DMS153 (cell line): Measurements from ENCODE around the gene TCP11X2.
A peak's percentile ranks its signal among the peaks of the same experiment; 100 is the strongest.
"Not testable (repeated sequence)": the region's sequence is repeated elsewhere in the genome, so short reads cannot be mapped to it uniquely, and the experiment has no call there.

Source experiments
- DNase-seq: peaks from one replicate; lab custom pipeline; 2025; lab: John Stamatoyannopoulos, UW

The TCP11X2 gene

GRCh38 chrX:102471762-102472220 lies at the start of gene TCP11X2:
TSS of gene TCP11X2 (minus strand) at chrX:102471812.
- not testable (repeated sequence) for DNase-seq

- peak; percentile 3 for DNase-seq
Observed at GRCh38 chrX:102517326-102517725, 45.7 kb upstream of the TCP11X2 start.

DNA sequence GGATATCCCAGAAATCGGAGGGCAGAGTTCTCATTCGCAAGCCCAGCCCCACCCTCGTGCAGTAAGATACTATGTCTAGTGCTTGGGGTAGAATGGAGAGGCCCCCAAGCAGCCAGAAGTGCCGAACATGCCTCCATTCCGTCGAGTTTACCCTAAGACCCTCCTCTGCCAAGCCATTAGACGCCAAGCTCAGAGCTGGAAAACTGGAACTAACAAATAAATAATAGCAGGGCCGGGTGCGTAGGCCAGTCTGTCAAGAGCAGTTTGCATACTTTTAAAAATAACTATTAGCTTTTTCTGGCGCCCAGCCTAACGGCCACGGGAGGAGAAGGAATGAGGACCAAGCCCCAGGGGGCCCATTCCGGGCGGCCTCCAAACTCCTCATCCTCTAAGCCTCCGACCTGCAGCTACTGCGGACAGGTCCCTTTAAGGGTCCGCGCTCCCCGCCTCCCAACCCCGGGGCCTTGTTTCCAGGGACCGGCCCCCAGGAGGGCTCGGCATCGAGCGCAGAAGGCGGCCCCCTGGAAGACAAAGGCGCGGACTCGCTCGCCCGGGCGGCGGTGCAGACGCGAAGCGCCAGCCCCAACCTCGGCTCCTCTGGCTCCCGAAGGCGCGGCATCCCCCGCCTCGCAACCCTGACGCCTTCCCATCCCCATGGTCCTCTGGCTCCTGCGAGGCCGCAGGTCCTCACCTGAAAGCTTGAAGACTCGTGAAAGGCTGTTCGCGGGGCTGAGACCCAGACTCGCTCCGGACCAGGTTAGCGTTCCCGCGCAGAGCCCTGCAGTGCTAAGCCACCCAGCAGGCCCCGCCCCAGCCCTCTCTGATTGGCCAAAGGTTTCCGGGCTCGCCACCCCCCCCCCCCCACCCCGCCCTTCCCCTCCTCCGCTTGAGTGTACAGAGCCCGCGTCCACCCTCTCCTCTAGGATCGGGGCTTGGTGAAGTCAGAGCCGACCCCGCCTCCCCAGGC lies 44.6 kb upstream of the TCP11X2 start, which contains the start of gene TMSB15A:
Gene TMSB15A, minus strand, starts transcription at position 765 of the 967 bp plus-strand sequence.
- peak; percentile 21 for DNase-seq

GRCh38 chrX:102514536-102514935 lies 42.9 kb upstream of the TCP11X2 start:
- DNase-seq: no peak

DNA sequence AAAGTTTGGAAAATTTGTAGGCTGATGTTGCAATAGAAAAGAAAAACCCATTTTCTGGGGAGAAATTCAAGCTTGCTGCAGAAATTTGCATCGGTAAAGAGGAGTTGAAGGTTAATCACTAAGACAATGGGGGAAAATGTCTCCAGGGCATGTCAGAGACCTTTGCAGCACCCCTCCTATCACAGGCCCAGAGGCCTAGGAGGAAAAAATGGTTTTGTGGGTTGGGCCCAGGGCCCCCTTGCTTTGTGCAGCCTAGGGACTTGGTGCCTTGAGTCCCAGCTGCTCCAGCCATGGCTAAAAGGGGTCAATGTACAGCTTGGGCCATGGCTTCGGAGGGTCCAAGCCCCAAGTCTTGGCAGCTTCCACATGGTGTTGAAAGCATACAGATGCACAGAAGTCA lies 27.1 kb upstream of the TCP11X2 start:
- DNase-seq: no peak

DNA sequence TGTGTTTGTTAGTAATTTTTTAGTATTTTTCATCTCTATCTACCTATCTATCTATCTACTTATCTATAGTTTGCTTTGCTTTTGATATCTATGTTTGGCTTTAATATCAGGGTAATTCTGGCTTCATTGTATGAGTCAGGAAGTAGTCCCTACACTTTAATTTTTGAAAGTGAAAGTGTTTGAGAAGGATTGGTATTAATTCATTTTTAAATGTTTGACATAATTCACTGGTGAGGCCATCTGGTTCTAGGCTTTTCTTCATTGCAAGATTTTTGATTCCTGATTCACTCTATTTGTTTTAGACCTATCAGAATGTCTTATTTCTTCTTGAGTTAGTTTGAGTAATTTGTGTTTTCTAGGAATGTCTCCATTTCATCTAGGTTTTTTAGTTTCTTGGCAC lies 20.2 kb upstream of the TCP11X2 start:
- DNase-seq: no peak

- not testable (repeated sequence) for DNase-seq
Observed at GRCh38 chrX:102478765-102479164, 7.2 kb upstream of the TCP11X2 start.

GRCh38 chrX:102470215-102470614 lies 1.4 kb downstream of the TCP11X2 start:
- not testable (repeated sequence) for DNase-seq

GRCh38 chrX:102458615-102459014 lies 13.0 kb downstream of the TCP11X2 start:
- DNase-seq: not testable (repeated sequence)

- DNase-seq: not testable (repeated sequence)
Observed at GRCh38 chrX:102439908-102440307, 31.7 kb downstream of the TCP11X2 start, which contains the start of gene NXF2B. TSS of gene NXF2B (minus strand) at chrX:102440008. CDS start at chrX:102380036, 59,972 bp downstream.

GRCh38 chrX:102414493-102414892 lies 57.1 kb downstream of the TCP11X2 start:
- not testable (repeated sequence) for DNase-seq
